Measurements from ENCODE around the gene PDGFC.

PDGFC gene

GRCh38 chr4:156829201-156829873 lies 142.3 kb downstream of the PDGFC start:
- no peak for DNase-seq (ENCODE audit: low read depth)

GRCh38 chr4:156827519-156827918 lies 144.1 kb downstream of the PDGFC start:
- DNase-seq (ENCODE audit: low read depth), result no peak

GRCh38 chr4:156825074-156825473 lies 146.5 kb downstream of the PDGFC start:
- DNase-seq (ENCODE audit: low read depth), result no peak

GRCh38 chr4:156824451-156825060 lies 147.0 kb downstream of the PDGFC start:
- no peak for DNase-seq (ENCODE audit: low read depth)

GRCh38 chr4:156820931-156821330 lies 150.7 kb downstream of the PDGFC start:
- no peak for DNase-seq (ENCODE audit: low read depth)

GRCh38 chr4:156816360-156816755 lies 155.2 kb downstream of the PDGFC start:
- DNase-seq (ENCODE audit: low read depth), result no peak

GRCh38 chr4:156815717-156816359 lies 155.8 kb downstream of the PDGFC start:
- no peak for DNase-seq (ENCODE audit: low read depth)

- no peak for DNase-seq (ENCODE audit: low read depth)
Observed at GRCh38 chr4:156811963-156812362, 159.6 kb downstream of the PDGFC start.

GRCh38 chr4:156811286-156811685 lies 160.3 kb downstream of the PDGFC start:
- no peak for DNase-seq (ENCODE audit: low read depth)

- no peak for DNase-seq (ENCODE audit: low read depth)
Observed at GRCh38 chr4:156805696-156806095, 165.9 kb downstream of the PDGFC start.

- no peak for DNase-seq (ENCODE audit: low read depth)
Observed at GRCh38 chr4:156803056-156803455, 168.5 kb downstream of the PDGFC start.

- no peak for DNase-seq (ENCODE audit: low read depth)
Observed at GRCh38 chr4:156800463-156800862, 171.1 kb downstream of the PDGFC start.

- DNase-seq (ENCODE audit: low read depth), result no peak
Observed at GRCh38 chr4:156799121-156799589, 172.4 kb downstream of the PDGFC start.

- DNase-seq (ENCODE audit: low read depth), result no peak
Observed at GRCh38 chr4:156798438-156798837, 173.2 kb downstream of the PDGFC start.

- DNase-seq (ENCODE audit: low read depth), result no peak
Observed at GRCh38 chr4:156797206-156797605, 174.4 kb downstream of the PDGFC start.

- no peak for DNase-seq (ENCODE audit: low read depth)
Observed at GRCh38 chr4:156795727-156796126, 175.9 kb downstream of the PDGFC start.

- no peak for DNase-seq (ENCODE audit: low read depth)
Observed at GRCh38 chr4:156794863-156795262, 176.7 kb downstream of the PDGFC start.

- DNase-seq (ENCODE audit: low read depth), result no peak
Observed at GRCh38 chr4:156792462-156793085, 179.0 kb downstream of the PDGFC start.

GRCh38 chr4:156790866-156791265 lies 180.7 kb downstream of the PDGFC start:
- no peak for DNase-seq (ENCODE audit: low read depth)

GRCh38 chr4:156788782-156789181 lies 182.8 kb downstream of the PDGFC start:
- DNase-seq (ENCODE audit: low read depth), result no peak

- DNase-seq (ENCODE audit: low read depth), result no peak
Observed at GRCh38 chr4:156786713-156787112, 184.9 kb downstream of the PDGFC start.

GRCh38 chr4:156784970-156785369 lies 186.6 kb downstream of the PDGFC start:
- DNase-seq (ENCODE audit: low read depth), result no peak

- DNase-seq (ENCODE audit: low read depth), result no peak
Observed at GRCh38 chr4:156783966-156784365, 187.6 kb downstream of the PDGFC start.
